AG09309 (cell line): ENCODE data around the gene FAM228B.
"Not testable (repeated sequence)": the region's sequence is repeated elsewhere in the genome, so short reads cannot be mapped to it uniquely, and the experiment has no call there.

ENCODE experiments used
- DNase-seq: peaks from one replicate; pipeline ENCODE4 v3.0.0-alpha.2; 2010; ENCODE audit warnings: low read depth
- H3K4me3 ChIP-seq: 2 replicates; pipeline ENCODE4 v1.5.1; 2011; ENCODE audit warnings: mild to moderate bottlenecking, low read depth, low read length, moderate library complexity; ENCODE audit not compliant: control insufficient read depth
- TF ChIP-seq, protein P1 (sequence below): IDR thresholded peaks from 2 replicates; pipeline ENCODE4 v1.5.1; 2011; ENCODE audit warnings: mild to moderate bottlenecking, low read depth, low read length, inconsistent platforms; ENCODE audit not compliant: insufficient read depth, control insufficient read depth; ENCODE audit errors: missing control alignments

FAM228B gene

DNA sequence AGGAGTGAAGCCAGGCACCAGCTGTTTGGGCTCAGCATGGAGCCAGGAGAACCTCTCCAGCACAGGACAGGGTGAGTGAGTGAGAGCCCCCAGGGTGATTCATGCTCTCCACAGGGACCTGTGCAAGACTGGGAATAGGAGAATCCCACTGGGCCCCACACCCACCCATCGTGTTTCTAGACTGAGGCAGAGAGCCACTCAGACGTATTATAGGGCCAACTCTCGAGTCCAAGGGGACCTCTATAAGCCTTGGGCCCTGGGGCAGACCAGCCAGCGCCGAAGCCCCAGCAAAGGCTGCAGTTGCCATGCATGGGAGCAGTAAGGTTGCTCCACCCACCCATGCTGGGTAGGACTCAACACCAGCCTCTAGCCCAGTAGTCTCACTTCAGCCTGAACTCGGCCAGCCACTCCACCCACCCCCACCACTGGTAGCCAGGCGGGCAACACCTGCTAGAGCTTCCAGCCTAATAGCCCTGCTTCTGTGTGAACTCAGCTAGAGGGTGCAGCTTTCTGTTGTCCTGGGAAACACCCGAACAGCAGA, 19.1 kb upstream of the FAM228B start:
- no peak overlapping the region for H3K4me3 ChIP-seq
- TF ChIP-seq, protein P1, sequence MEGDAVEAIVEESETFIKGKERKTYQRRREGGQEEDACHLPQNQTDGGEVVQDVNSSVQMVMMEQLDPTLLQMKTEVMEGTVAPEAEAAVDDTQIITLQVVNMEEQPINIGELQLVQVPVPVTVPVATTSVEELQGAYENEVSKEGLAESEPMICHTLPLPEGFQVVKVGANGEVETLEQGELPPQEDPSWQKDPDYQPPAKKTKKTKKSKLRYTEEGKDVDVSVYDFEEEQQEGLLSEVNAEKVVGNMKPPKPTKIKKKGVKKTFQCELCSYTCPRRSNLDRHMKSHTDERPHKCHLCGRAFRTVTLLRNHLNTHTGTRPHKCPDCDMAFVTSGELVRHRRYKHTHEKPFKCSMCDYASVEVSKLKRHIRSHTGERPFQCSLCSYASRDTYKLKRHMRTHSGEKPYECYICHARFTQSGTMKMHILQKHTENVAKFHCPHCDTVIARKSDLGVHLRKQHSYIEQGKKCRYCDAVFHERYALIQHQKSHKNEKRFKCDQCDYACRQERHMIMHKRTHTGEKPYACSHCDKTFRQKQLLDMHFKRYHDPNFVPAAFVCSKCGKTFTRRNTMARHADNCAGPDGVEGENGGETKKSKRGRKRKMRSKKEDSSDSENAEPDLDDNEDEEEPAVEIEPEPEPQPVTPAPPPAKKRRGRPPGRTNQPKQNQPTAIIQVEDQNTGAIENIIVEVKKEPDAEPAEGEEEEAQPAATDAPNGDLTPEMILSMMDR, result no peak
- DNase-seq, result no peak

DNA sequence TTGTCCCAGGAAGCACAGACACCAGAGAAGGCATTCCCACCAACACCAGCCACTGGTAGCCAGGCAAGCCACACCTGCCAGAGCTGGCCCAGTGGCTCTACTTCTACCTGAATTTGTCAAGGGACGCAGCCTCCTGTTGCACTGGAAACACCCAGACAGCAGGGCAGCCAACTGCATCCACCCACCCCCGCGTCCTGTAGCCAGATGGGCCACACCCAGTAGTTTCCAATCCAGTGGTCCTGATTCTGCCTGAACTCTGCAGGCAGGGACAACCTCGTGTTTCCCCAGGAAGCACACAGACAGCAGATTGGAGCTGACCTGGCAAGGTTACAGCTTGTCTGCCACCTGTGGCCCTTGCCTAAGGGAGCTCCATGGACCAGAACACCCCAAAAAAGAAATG, 18.4 kb upstream of the FAM228B start:
- TF ChIP-seq, protein P1, result no peak
- DNase-seq, result no peak
- H3K4me3 ChIP-seq, result no peak overlapping the region

DNA sequence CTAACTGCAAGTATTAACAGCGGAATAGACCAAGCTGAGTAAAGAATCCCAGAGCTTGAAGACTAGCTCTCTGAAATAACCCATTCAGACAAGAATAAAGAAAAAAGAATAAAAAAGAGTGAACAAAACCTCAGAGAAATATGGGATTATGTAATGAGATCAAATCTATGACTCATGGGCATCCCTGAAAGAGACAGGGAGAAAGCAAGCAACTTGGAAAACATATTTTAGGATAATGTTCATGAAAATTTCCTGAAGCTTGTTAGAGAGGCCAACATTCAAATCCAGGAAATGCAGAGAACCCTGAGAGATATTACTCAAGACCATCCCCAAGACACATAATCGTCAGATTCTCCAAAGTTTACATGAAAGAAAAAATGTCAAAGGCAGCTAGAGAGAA, 17.5 kb upstream of the FAM228B start:
- TF ChIP-seq, protein P1, result no peak
- no peak for DNase-seq
- no peak overlapping the region for H3K4me3 ChIP-seq

DNA sequence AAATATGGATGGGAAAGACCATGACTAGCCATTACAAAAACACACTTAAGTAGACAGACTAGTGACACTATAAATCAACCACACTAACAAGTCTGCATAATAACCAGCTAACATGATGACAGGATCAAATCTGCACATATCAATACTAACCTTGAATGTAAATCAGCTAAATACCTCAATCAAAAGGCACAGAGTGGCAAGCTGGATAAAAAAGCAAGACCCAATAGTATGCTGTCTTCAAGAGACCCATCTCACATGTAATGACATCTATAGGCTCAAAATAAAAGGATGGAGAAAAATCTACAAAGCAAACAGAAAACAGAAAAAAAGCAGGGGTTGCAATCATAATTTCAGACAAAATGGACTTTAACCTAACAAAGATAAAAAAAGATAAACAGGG, 16.5 kb upstream of the FAM228B start:
- TF ChIP-seq, protein P1, result no peak
- no peak overlapping the region for H3K4me3 ChIP-seq
- no peak for DNase-seq

DNA sequence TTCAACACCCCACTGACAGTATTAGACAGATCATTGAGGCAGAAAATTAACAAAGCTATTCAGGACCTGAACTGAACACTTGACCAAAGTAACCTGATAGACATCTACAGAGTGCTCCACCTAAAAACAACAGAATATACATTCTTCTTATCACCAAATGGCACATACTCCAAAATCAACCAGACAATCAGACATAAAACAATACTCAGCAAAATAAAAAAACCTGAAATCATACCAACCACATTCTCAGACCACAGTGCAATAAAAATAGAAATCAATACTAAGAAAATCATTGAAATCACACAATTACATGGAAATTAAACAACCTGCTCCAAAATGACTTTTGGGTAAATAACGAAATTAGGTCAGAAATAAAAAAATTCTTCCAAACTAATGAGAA, 15.9 kb upstream of the FAM228B start:
- no peak overlapping the region for H3K4me3 ChIP-seq
- TF ChIP-seq, protein P1, result no peak
- DNase-seq, result no peak

DNA sequence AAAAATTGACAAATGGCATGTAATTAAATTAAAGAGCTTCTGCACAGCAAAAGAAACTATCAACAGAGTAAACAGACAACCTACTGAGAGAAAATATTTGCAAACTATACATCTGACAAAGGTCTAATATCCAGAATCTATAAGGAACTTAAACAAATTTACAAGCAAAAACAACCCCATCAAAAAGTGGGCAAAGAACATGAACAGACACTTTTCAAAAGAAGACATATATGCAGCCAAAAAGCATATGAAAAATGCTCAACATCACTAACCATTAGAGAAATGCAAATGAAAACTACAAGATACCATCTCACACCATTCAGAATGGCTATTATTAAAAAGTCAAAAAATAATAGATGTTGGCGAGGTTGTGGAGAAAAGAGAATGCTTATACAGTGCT, 13.8 kb upstream of the FAM228B start:
- H3K4me3 ChIP-seq, DNase-seq: not testable (repeated sequence)

DNA sequence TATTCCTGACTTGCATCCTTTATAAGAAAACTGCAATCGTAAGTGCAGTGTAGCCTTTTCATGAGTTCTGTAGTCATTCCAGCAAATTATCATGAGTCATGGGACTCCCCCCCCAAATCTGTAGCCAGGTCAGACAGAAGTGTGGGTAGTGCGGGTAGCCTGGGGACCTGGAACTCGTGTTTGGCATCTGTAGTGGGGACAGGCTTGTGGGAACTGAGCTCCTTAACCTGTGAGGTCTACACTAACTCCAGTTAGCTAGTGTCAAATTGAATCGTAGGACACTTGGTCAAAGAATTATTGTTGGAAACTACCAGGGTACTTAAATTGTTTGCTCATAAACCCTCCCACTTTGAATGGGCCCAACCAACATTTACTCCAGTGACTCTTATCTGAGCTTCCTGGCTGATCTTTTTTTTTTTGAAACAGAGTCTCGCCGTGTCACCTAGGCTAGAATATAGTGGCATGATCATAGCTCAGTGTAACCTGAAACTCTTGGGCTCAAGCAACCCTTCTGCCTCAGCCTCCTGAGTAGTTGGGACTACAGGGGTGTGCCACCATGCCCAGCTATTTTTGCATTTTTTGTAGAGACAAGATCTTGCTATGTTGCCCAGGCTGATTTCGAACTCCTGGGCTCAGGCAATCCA, 12.5 kb upstream of the FAM228B start:
- H3K4me3 ChIP-seq, result no peak overlapping the region
- TF ChIP-seq, protein P1, result no peak
- DNase-seq, result no peak
